Measurements from ENCODE around the gene FBXO31.

Gene FBXO31

GRCh38 chr16:87291944-87292343, 91.6 kb downstream of the FBXO31 start:
- H3K36me3 ChIP-seq = peaks cover 11% of the 10 kb centered on the region; the same call in 1 of the 2 replicates
- H3K9ac ChIP-seq = no peak overlapping the region
- no peaks in the 10 kb centered on the region for H3K27me3 ChIP-seq
- H3K4me2 ChIP-seq = no peak overlapping the region
- no peak for TF ChIP-seq Cebpa-rat (IDR thresholded peaks at IDR 0.05)
- H3K4me3 ChIP-seq = no peak overlapping the region
- peaks cover 19% of the 10 kb centered on the region for H3K9me3 ChIP-seq
- H3K4me1 ChIP-seq = peaks cover 25% of the 10 kb centered on the region
- no peaks in the 10 kb centered on the region for H4K20me1 ChIP-seq
- no peak overlapping the region for H3K27ac ChIP-seq

GRCh38 chr16:87288753-87289362, 94.7 kb downstream of the FBXO31 start:
- Histone ChIP-seq H3K4me2 (no peak overlapping the region), H3K27me3 (no peaks in the 10 kb centered on the region), H3K9me3 (peaks cover 29% of the 10 kb centered on the region), H3K4me1 (peaks cover 8% of the 10 kb centered on the region), H3K4me3 (no peak overlapping the region), H3K36me3 (peaks cover 11% of the 10 kb centered on the region; the same call in 1 of the 2 replicates), H4K20me1 (no peaks in the 10 kb centered on the region), H3K27ac (no peak overlapping the region), H3K9ac (no peak overlapping the region)
- no peak for TF ChIP-seq Cebpa-rat (IDR thresholded peaks at IDR 0.05)

GRCh38 chr16:87286839-87287626, 96.5 kb downstream of the FBXO31 start:
- Histone ChIP-seq H3K4me3 (no peak overlapping the region), H4K20me1 (no peaks in the 10 kb centered on the region), H3K4me2 (no peak overlapping the region), H3K27me3 (no peaks in the 10 kb centered on the region), H3K36me3 (peaks cover 6% of the 10 kb centered on the region; the same call in 1 of the 2 replicates), H3K9ac (no peak overlapping the region), H3K27ac (no peak overlapping the region), H3K4me1 (no peaks in the 10 kb centered on the region), H3K9me3 (peaks cover 24% of the 10 kb centered on the region)
- no peak for TF ChIP-seq Cebpa-rat (IDR thresholded peaks at IDR 0.05)

GRCh38 chr16:87284183-87284582, 99.4 kb downstream of the FBXO31 start:
- no peaks in the 10 kb centered on the region for H3K27me3 ChIP-seq
- no peaks in the 10 kb centered on the region for H3K4me1 ChIP-seq
- H3K27ac ChIP-seq = no peak overlapping the region
- H4K20me1 ChIP-seq = no peaks in the 10 kb centered on the region
- H3K9me3 ChIP-seq = peaks cover 15% of the 10 kb centered on the region
- no peak for TF ChIP-seq Cebpa-rat (IDR thresholded peaks at IDR 0.05)
- no peak overlapping the region for H3K9ac ChIP-seq
- no peak overlapping the region for H3K4me3 ChIP-seq
- no peaks in the 10 kb centered on the region for H3K36me3 ChIP-seq
- no peak overlapping the region for H3K4me2 ChIP-seq

GRCh38 chr16:87279094-87279658, 104.4 kb downstream of the FBXO31 start:
- Histone ChIP-seq H3K27me3 (no peaks in the 10 kb centered on the region), H3K4me1 (peaks cover 49% of the 10 kb centered on the region), H3K9ac (no peak overlapping the region), H3K4me3 (no peak overlapping the region), H3K27ac (no peak overlapping the region), H3K9me3 (0 out of 2 replicates have a peak, but pooled peaks cover under 1% of the 10 kb centered on the region), H4K20me1 (no peaks in the 10 kb centered on the region), H3K4me2 (peak overlapping the region; percentile 37; the same call in 1 of the 2 replicates), H3K36me3 (no peaks in the 10 kb centered on the region)
- TF ChIP-seq Cebpa-rat (IDR thresholded peaks at IDR 0.05) = no peak

GRCh38 chr16:87278191-87279093, 105.1 kb downstream of the FBXO31 start:
- Histone ChIP-seq H3K4me2 (peak overlapping the region; percentile 88), H3K27me3 (no peaks in the 10 kb centered on the region), H3K36me3 (no peaks in the 10 kb centered on the region), H3K4me1 (peaks cover 56% of the 10 kb centered on the region), H4K20me1 (no peaks in the 10 kb centered on the region), H3K9ac (no peak overlapping the region), H3K4me3 (no peak overlapping the region), H3K27ac (peak overlapping the region; percentile 26; the same call in 1 of the 2 replicates), H3K9me3 (no peaks in the 10 kb centered on the region)
- TF ChIP-seq Cebpa-rat (IDR thresholded peaks at IDR 0.05) = no peak
